CD4-positive, alpha-beta memory T cell (primary cell): ENCODE measurements around the gene C10orf95. TPM values are rescaled to one million over a fixed set of nuclear protein-coding genes. Genes with fewer than 3 reads are reported as not detected.
A peak's percentile ranks its signal among the peaks of the same experiment; 100 is the strongest.

Source experiments
- CTCF ChIA-PET: fragments of 350-600 bp; sonication (Branson Sonifier 250); formaldehyde crosslinking; loops from one replicate; lab custom pipeline; 2021; ENCODE audit warnings: inconsistent platforms; ENCODE audit not compliant: partially characterized antibody; lab: Charles Lee
- POLR2A ChIA-PET: fragments of 350-600 bp; sonication (Branson Sonifier 250); formaldehyde crosslinking; loops from one replicate; lab custom pipeline; 2021; ENCODE audit not compliant: partially characterized antibody; lab: Charles Lee
- DNase-seq, 5 donors: peaks; one replicate each; pipeline versions ENCODE4 v3.0.0 to v3.0.0-alpha.2; 2020 to 2022; ENCODE audit warnings: mixed read lengths in 1 of 5
- H3K27ac ChIP-seq: one replicate; pipeline ENCODE4 v1.7.0; 2013; ENCODE audit warnings: low read depth, low read length
- H3K27me3 ChIP-seq: 2 replicates; pipeline ENCODE4 v1.7.0; 2013; ENCODE audit warnings: mild to moderate bottlenecking, low read length, moderate library complexity; ENCODE audit not compliant: insufficient read depth
- H3K36me3 ChIP-seq: 2 replicates; pipeline ENCODE4 v1.7.0; 2013; ENCODE audit warnings: mild to moderate bottlenecking, low read length, moderate library complexity; ENCODE audit not compliant: insufficient read depth
- H3K4me1 ChIP-seq: 2 replicates; pipeline ENCODE4 v1.7.0; 2013; ENCODE audit warnings: mild to moderate bottlenecking, low read length, moderate library complexity; ENCODE audit not compliant: insufficient read depth
- H3K4me3 ChIP-seq, 2 donors: one replicate each; pipeline ENCODE4 v1.7.0; 2013; ENCODE audit warnings: low read length in 2 of 2, mild to moderate bottlenecking in 1 of 2
- H3K9me3 ChIP-seq, 2 donors: one replicate each; pipeline ENCODE4 v1.7.0; 2013; ENCODE audit warnings: low read length in 2 of 2, control low read depth in 1 of 2; ENCODE audit not compliant: control insufficient read depth in 1 of 2
- H3K27ac Mint-ChIP-seq, 7 donors: one replicate each; pipeline ENCODE4 v1.8.0; 2020 to 2021; ENCODE audit warnings: mixed read lengths in 7 of 7, mild to moderate bottlenecking in 6 of 7, inconsistent platforms in 3 of 7, moderate library complexity in 3 of 7
- H3K27me3 Mint-ChIP-seq, 2 donors: one replicate each; pipeline ENCODE4 v1.8.0; 2020 to 2021; ENCODE audit warnings: mixed read lengths in 2 of 2
- H3K36me3 Mint-ChIP-seq, 2 donors: one replicate each; pipeline ENCODE4 v1.8.0; 2020 to 2021; ENCODE audit warnings: mixed read lengths in 2 of 2, inconsistent platforms in 1 of 2, mild to moderate bottlenecking in 1 of 2
- H3K4me1 Mint-ChIP-seq, 4 donors: one replicate each; pipeline ENCODE4 v1.8.0; 2020 to 2021; ENCODE audit warnings: mixed read lengths in 4 of 4, mild to moderate bottlenecking in 1 of 4
- H3K4me3 Mint-ChIP-seq, 8 donors: one replicate each; pipeline ENCODE4 v1.8.0; 2020 to 2021; ENCODE audit warnings: mixed read lengths in 8 of 8, mild to moderate bottlenecking in 7 of 8, moderate library complexity in 6 of 8, inconsistent platforms in 3 of 8
- H3K9me3 Mint-ChIP-seq, 8 donors: one replicate each; pipeline ENCODE4 v1.8.0; 2020 to 2021; ENCODE audit warnings: mixed read lengths in 8 of 8, mild to moderate bottlenecking in 5 of 8, inconsistent platforms in 3 of 8, moderate library complexity in 1 of 8
- intact Hi-C: fragments of 100-400 bp; cut with micrococcal nuclease; formaldehyde crosslinking; loops from one replicate; pipeline ENCODE4 v1.15.1; 2023
- polyA plus RNA-seq, 2 donors: library from polyadenylated mRNA; unstranded; fragments of 300-500 nt; fragmentation: Illumina TruSeq; gene quantifications; one replicate each; pipeline ENCODE4 v1.2.3, GENCODE V29; 2021
- total RNA-seq, 2 experiments: library from RNA; stranded (reverse); gene quantifications; one replicate each; pipeline ENCODE4 v1.2.3, GENCODE V29; 2021

The C10orf95 gene
- total and polyA plus RNA-seq, 4 experiments from 2014 or later = 0.41 to 1.6 (median 0.65) TPM

- H3K36me3 Mint-ChIP-seq = peaks cover 0 to 13% of the 10 kb centered on the region in 2 donors
- no peaks in the 10 kb centered on the region for H3K9me3 ChIP-seq
- H3K9me3 Mint-ChIP-seq = no peaks in the 10 kb centered on the region
- ChIA-PET CTCF (interaction anchor here (0.6 to 5.9 kb wide), 12 partner anchors 10 to 300 kb away, joined by 3 to 42 read pairs (median 4); partner anchors contain the start of genes ACTR1A, C10orf95, FBXL15 and PPRC1), POLR2A (interaction anchor here (0.6 to 9.9 kb wide), 19 partner anchors 9 to 286 kb away, joined by 3 to 198 read pairs (median 4); partner anchors contain the start of genes C10orf95, FBXL15, NFKB2 and SUFU)
- H3K27ac Mint-ChIP-seq = peak within 1 kb of the TSS; percentile 84 to 98 (median 97)
- H3K4me1 Mint-ChIP-seq = peaks cover 24 to 57% (median 40%) of the 10 kb centered on the region in 4 donors
- H3K4me3 Mint-ChIP-seq = peak within 1 kb of the TSS; percentile 90 to 95 (median 94)
- H3K4me1 ChIP-seq = peaks cover 52% of the 10 kb centered on the region
- no peaks in the 10 kb centered on the region for H3K27me3 ChIP-seq
- peak; percentile 89 to 95 (median 93) for DNase-seq
- no peaks in the 10 kb centered on the region for H3K27me3 Mint-ChIP-seq
- H3K36me3 ChIP-seq = no peaks in the 10 kb centered on the region
- H3K4me3 ChIP-seq = peak within 1 kb of the TSS; percentile 83 to 92
- intact Hi-C loops = loop anchor here (1.0 to 5.0 kb wide), 5 partner anchors 11 to 310 kb away; partner anchors contain the start of gene WBP1L
- peak within 1 kb of the TSS; percentile 79 for H3K27ac ChIP-seq
Measured at GRCh38 chr10:102432162-102432950, 19.0 kb downstream of the C10orf95 start, which contains the start of gene CUEDC2. Gene CUEDC2 (minus strand): TSS chr10:102432574. CDS start chr10:102425188, 7,386 bp downstream.

GRCh38 chr10:102431452-102432124 lies 19.8 kb downstream of the C10orf95 start:
- CTCF ChIA-PET = interaction anchor here (1.0 to 5.9 kb wide), 6 partner anchors 9 to 71 kb away, joined by 3 to 42 read pairs (median 11); partner anchors contain the start of genes ACTR1A, C10orf95 and FBXL15
- no peak for DNase-seq
- peaks cover 46% of the 10 kb centered on the region for H3K4me1 ChIP-seq
- no peaks in the 10 kb centered on the region for H3K9me3 ChIP-seq
- Mint-ChIP-seq H3K27me3 (no peaks in the 10 kb centered on the region), H3K4me3 (peak overlapping the region; percentile 90 to 95 (median 94)), H3K27ac (peak overlapping the region; percentile 66 to 98 (median 91)), H3K4me1 (peaks cover 22 to 55% (median 35%) of the 10 kb centered on the region in 4 donors), H3K36me3 (peaks cover 0 to 15% of the 10 kb centered on the region in 2 donors), H3K9me3 (no peaks in the 10 kb centered on the region)
- H3K27me3 ChIP-seq = no peaks in the 10 kb centered on the region
- intact Hi-C loops = loop anchor here (1.0 to 5.0 kb wide), 5 partner anchors 10 to 311 kb away; partner anchors contain the start of gene WBP1L
- H3K4me3 ChIP-seq = peak overlapping the region; percentile 83 to 92
- H3K36me3 ChIP-seq = no peaks in the 10 kb centered on the region
- H3K27ac ChIP-seq = peak overlapping the region; percentile 79
- POLR2A ChIA-PET = interaction anchor here (1.1 to 9.9 kb wide), 10 partner anchors 8 to 211 kb away, joined by 3 to 198 read pairs (median 10); partner anchors contain the start of genes C10orf95, FBXL15, NFKB2 and SUFU

- DNase-seq = no peak
- no peaks in the 10 kb centered on the region for H3K27me3 ChIP-seq
- intact Hi-C loops = no loop called here
- H3K9me3 ChIP-seq = no peaks in the 10 kb centered on the region
- Mint-ChIP-seq H3K27ac (no peak overlapping the region), H3K36me3 (peaks cover 0 to 16% of the 10 kb centered on the region in 2 donors), H3K9me3 (no peaks in the 10 kb centered on the region), H3K4me3 (no peak overlapping the region), H3K27me3 (no peaks in the 10 kb centered on the region), H3K4me1 (peaks cover 10 to 34% (median 23%) of the 10 kb centered on the region in 4 donors)
- H3K27ac ChIP-seq = no peak overlapping the region
- no peaks in the 10 kb centered on the region for H3K36me3 ChIP-seq
- ChIA-PET POLR2A (interaction anchor here (0.5 to 9.9 kb wide), 3 partner anchors 6 to 184 kb away, joined by 3 to 198 read pairs (median 186); partner anchors contain the start of genes C10orf95, FBXL15 and GBF1), CTCF (interaction anchor here (1.5 kb wide), 1 partner anchor 9 kb away, joined by 3 read pairs; the partner anchor contains the start of gene FBXL15)
- H3K4me3 ChIP-seq = no peak overlapping the region
- peaks cover 26% of the 10 kb centered on the region for H3K4me1 ChIP-seq
Measured at GRCh38 chr10:102429468-102429867, 21.9 kb downstream of the C10orf95 start.

GRCh38 chr10:102426803-102427287 lies 24.5 kb downstream of the C10orf95 start:
- H3K27me3 ChIP-seq = no peaks in the 10 kb centered on the region
- intact Hi-C loops = no loop called here
- no peak overlapping the region for H3K27ac ChIP-seq
- Mint-ChIP-seq H3K9me3 (no peaks in the 10 kb centered on the region), H3K27me3 (no peaks in the 10 kb centered on the region), H3K4me3 (peak overlapping the region in 1 of 8 donors; percentile 20), H3K27ac (no peak overlapping the region), H3K4me1 (peaks cover 11 to 32% (median 18%) of the 10 kb centered on the region in 4 donors), H3K36me3 (peaks cover 0 to 8% of the 10 kb centered on the region in 2 donors)
- DNase-seq = no peak
- peaks cover 24% of the 10 kb centered on the region for H3K4me1 ChIP-seq
- POLR2A ChIA-PET = interaction anchor here (1.4 to 8.2 kb wide), 3 partner anchors 7 to 32 kb away, joined by 3 to 198 read pairs (median 12); partner anchors contain the start of genes C10orf95 and CUEDC2
- H3K4me3 ChIP-seq = no peak overlapping the region
- H3K9me3 ChIP-seq = no peaks in the 10 kb centered on the region
- peaks cover 10% of the 10 kb centered on the region for H3K36me3 ChIP-seq
- CTCF ChIA-PET = interaction anchor here (1.1 to 1.3 kb wide), 3 partner anchors 11 to 52 kb away, joined by 3 to 7 read pairs (median 3); no protein-coding TSS in a partner anchor

GRCh38 chr10:102425444-102425843 lies 25.9 kb downstream of the C10orf95 start:
- intact Hi-C loops = no loop called here
- Mint-ChIP-seq H3K4me3 (peak overlapping the region in 1 of 8 donors; percentile 13), H3K27ac (peak overlapping the region in 1 of 7 donors; percentile 52), H3K9me3 (peaks cover 0 to 4% (median 0%) of the 10 kb centered on the region in 8 donors), H3K36me3 (peaks cover 0 to 13% of the 10 kb centered on the region in 2 donors), H3K4me1 (peaks cover 11 to 35% (median 18%) of the 10 kb centered on the region in 4 donors), H3K27me3 (no peaks in the 10 kb centered on the region)
- ChIA-PET CTCF (interaction anchor here (0.6 to 1.3 kb wide), 2 partner anchors 23 to 27 kb away, joined by 3 to 7 read pairs; no protein-coding TSS in a partner anchor), POLR2A (interaction anchor here (3.3 to 8.2 kb wide), 2 partner anchors 8 to 25 kb away, joined by 12 to 198 read pairs; partner anchors contain the start of genes C10orf95 and CUEDC2)
- DNase-seq = no peak
- Histone ChIP-seq H3K4me1 (peaks cover 20% of the 10 kb centered on the region), H3K27me3 (no peaks in the 10 kb centered on the region), H3K27ac (no peak overlapping the region), H3K9me3 (no peaks in the 10 kb centered on the region), H3K36me3 (peaks cover 10% of the 10 kb centered on the region), H3K4me3 (no peak overlapping the region)

GRCh38 chr10:102424916-102425315 lies 26.4 kb downstream of the C10orf95 start:
- peaks cover 10% of the 10 kb centered on the region for H3K36me3 ChIP-seq
- intact Hi-C loops = no loop called here
- no peak for DNase-seq
- H3K4me1 ChIP-seq = peaks cover 26% of the 10 kb centered on the region
- no peaks in the 10 kb centered on the region for H3K27me3 ChIP-seq
- no peaks in the 10 kb centered on the region for H3K27me3 Mint-ChIP-seq
- H3K9me3 Mint-ChIP-seq = peaks cover 0 to 4% (median 0%) of the 10 kb centered on the region in 8 donors
- POLR2A ChIA-PET = interaction anchor here (1.1 to 8.2 kb wide), 5 partner anchors 8 to 28 kb away, joined by 3 to 198 read pairs (median 122); partner anchors contain the start of genes C10orf95, CUEDC2 and NFKB2
- no peak overlapping the region for H3K27ac ChIP-seq
- H3K27ac Mint-ChIP-seq = no peak overlapping the region
- H3K4me1 Mint-ChIP-seq = peaks cover 13 to 40% (median 23%) of the 10 kb centered on the region in 4 donors
- no peaks in the 10 kb centered on the region for H3K9me3 ChIP-seq
- peaks cover 0 to 14% of the 10 kb centered on the region in 2 donors for H3K36me3 Mint-ChIP-seq
- H3K4me3 ChIP-seq = no peak overlapping the region
- no peak overlapping the region for H3K4me3 Mint-ChIP-seq
- CTCF ChIA-PET = interaction anchor here (3.7 to 5.6 kb wide), 2 partner anchors 9 to 25 kb away, joined by 23 to 42 read pairs; partner anchors contain the start of genes C10orf95 and CUEDC2
